Progenitor cell of endocrine pancreas (in vitro differentiated cells): Measurements from ENCODE around the gene HOXD4. TPM values are rescaled to one million over a fixed set of nuclear protein-coding genes. Genes with fewer than 3 reads are reported as not detected.

ENCODE experiments used
- DNase-seq: peaks from one replicate; pipeline ENCODE4 v3.0.0; 2021; ENCODE audit warnings: low spot score; ENCODE audit not compliant: unreplicated experiment
- H3K27ac Mint-ChIP-seq: 2 replicates; pipeline ENCODE4 v1.8.0; 2021; ENCODE audit warnings: mild to moderate bottlenecking, moderate library complexity, mixed read lengths
- H3K27me3 Mint-ChIP-seq: 2 replicates; pipeline ENCODE4 v1.8.0; 2021; ENCODE audit warnings: mixed read lengths
- H3K36me3 Mint-ChIP-seq: 2 replicates; pipeline ENCODE4 v1.8.0; 2022; ENCODE audit warnings: mixed read lengths; ENCODE audit not compliant: insufficient read depth
- H3K4me1 Mint-ChIP-seq: 2 replicates; pipeline ENCODE4 v1.8.0; 2021; ENCODE audit warnings: low read depth, mixed read lengths
- H3K4me3 Mint-ChIP-seq: 2 replicates; pipeline ENCODE4 v1.8.0; 2021; ENCODE audit warnings: low read depth, mild to moderate bottlenecking, moderate library complexity, mixed read lengths
- H3K9me3 Mint-ChIP-seq: 2 replicates; pipeline ENCODE4 v1.8.0; 2021; ENCODE audit warnings: low read depth, mixed read lengths
- CTCF ChIP-seq: fragments of 200-600 bp; sonication (generic); IDR thresholded peaks from one replicate; pipeline ENCODE4 v1.5.0; 2021; ENCODE audit warnings: antibody characterized with exemption, mild to moderate bottlenecking; ENCODE audit not compliant: unreplicated experiment
- total RNA-seq: library from RNA; stranded (reverse); gene quantifications from 2 replicates; pipeline ENCODE4 v1.2.1, GENCODE V29; 2021

Gene HOXD4
- total RNA-seq, 1 donor from 2014 or later = not detected

GRCh38 chr2:176147800-176148496 is 3.4 kb upstream of the HOXD4 start:
- Mint-ChIP-seq H3K27me3 (peaks cover 97% of the 10 kb centered on the region), H3K4me1 (no peaks in the 10 kb centered on the region), H3K4me3 (no peak overlapping the region), H3K36me3 (no peaks in the 10 kb centered on the region), H3K27ac (no peak overlapping the region), H3K9me3 (no peaks in the 10 kb centered on the region)
- no peak for DNase-seq
- TF ChIP-seq CTCF = no peak

DNA sequence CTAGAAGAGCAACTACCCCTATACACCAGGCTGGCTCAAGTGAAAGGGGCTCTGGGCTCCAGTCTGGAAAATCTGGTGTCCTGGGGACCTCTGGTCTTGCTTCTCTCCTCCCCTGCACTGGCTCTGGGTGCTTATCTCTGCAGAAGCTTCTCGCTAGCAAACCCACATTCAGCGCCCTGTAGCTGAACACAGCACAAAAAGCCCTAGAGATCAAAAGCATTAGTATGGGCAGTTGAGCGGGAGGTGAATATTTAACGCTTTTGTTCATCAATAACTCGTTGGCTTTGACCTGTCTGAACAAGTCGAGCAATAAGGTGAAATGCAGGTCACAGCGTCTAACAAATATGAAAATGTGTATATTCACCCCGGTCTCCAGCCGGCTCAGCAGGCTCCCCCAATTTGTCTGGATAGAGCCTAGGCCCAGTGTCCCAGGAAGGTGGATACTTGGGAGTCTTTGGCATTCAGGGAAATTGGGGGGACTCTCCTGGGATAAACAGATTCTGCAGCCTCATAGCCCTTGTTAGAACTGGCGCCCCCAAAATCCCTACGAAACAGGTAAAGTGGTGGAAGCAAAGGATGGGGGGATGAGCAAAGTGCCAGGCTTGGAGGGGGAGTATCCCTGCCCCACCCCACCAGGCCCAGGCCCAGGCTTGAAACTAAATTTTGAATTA is 2.5 kb upstream of the HOXD4 start:
- TF ChIP-seq CTCF = no peak
- H3K27me3 Mint-ChIP-seq = peaks cover 97% of the 10 kb centered on the region
- no peak overlapping the region for H3K27ac Mint-ChIP-seq
- no peaks in the 10 kb centered on the region for H3K9me3 Mint-ChIP-seq
- no peak for DNase-seq
- no peak overlapping the region for H3K4me3 Mint-ChIP-seq
- H3K36me3 Mint-ChIP-seq = no peaks in the 10 kb centered on the region
- H3K4me1 Mint-ChIP-seq = no peaks in the 10 kb centered on the region

GRCh38 chr2:176149481-176149938 is 1.8 kb upstream of the HOXD4 start:
- H3K4me3 Mint-ChIP-seq = no peak overlapping the region
- H3K4me1 Mint-ChIP-seq = no peaks in the 10 kb centered on the region
- DNase-seq = no peak
- no peak overlapping the region for H3K27ac Mint-ChIP-seq
- no peaks in the 10 kb centered on the region for H3K9me3 Mint-ChIP-seq
- no peaks in the 10 kb centered on the region for H3K36me3 Mint-ChIP-seq
- peaks cover 97% of the 10 kb centered on the region for H3K27me3 Mint-ChIP-seq
- no peak for TF ChIP-seq CTCF

GRCh38 chr2:176149939-176150583 is 1.3 kb upstream of the HOXD4 start:
- no peak for TF ChIP-seq CTCF
- H3K4me3 Mint-ChIP-seq = no peak overlapping the region
- no peak for DNase-seq
- no peak overlapping the region for H3K27ac Mint-ChIP-seq
- no peaks in the 10 kb centered on the region for H3K9me3 Mint-ChIP-seq
- peaks cover 97% of the 10 kb centered on the region for H3K27me3 Mint-ChIP-seq
- H3K36me3 Mint-ChIP-seq = no peaks in the 10 kb centered on the region
- no peaks in the 10 kb centered on the region for H3K4me1 Mint-ChIP-seq

DNA sequence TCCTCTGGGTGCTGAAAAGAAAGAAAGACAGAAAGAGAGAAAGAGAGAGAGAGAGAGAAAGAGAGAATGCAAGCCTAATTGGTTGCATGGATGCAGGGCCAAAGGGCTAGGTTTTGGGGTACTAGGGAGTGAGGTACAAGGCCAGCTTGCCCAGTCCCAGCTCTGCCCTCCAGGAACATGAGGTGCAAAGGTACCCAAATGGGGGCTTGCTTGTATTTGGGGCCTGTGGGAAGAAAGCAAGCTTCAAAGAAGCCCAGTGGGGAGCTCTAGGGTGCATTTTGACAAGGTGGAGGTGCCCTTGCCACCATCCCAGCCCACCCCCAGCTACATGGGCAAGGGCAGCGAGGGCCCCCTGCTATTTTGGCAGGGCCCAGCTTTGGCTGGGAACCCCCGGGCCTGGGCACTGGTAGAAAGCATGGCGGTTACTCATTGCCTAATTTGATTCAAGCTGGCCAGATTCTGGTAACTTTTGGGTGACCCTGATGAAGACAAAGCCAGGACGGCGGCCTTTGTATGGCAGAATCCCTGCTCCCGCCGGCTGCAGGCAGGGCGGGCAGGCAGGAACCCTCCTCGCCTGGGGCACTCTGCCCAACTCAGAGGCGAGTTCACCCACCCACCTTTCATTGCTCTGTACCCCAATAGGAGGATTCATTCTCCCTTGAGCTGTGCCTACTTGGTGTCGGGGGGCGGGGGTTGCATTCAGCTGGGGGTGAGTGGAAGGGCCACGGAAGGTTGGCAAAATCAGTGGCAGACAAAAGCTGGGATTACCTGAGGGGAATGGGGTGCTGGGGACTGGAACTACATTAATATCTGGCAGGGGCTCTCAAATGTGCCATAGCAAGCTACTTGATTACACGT is 537 bp upstream of the HOXD4 start:
- TF ChIP-seq CTCF = no peak
- no peak overlapping the region for H3K4me3 Mint-ChIP-seq
- no peak overlapping the region for H3K27ac Mint-ChIP-seq
- no peaks in the 10 kb centered on the region for H3K9me3 Mint-ChIP-seq
- no peaks in the 10 kb centered on the region for H3K36me3 Mint-ChIP-seq
- H3K27me3 Mint-ChIP-seq = peaks cover 97% of the 10 kb centered on the region
- DNase-seq = no peak
- H3K4me1 Mint-ChIP-seq = no peaks in the 10 kb centered on the region
